ENCODE data around the gene GNA12.
"Not testable (repeated sequence)": the region's sequence is repeated elsewhere in the genome, so short reads cannot be mapped to it uniquely, and the experiment has no call there.

The GNA12 gene

DNA sequence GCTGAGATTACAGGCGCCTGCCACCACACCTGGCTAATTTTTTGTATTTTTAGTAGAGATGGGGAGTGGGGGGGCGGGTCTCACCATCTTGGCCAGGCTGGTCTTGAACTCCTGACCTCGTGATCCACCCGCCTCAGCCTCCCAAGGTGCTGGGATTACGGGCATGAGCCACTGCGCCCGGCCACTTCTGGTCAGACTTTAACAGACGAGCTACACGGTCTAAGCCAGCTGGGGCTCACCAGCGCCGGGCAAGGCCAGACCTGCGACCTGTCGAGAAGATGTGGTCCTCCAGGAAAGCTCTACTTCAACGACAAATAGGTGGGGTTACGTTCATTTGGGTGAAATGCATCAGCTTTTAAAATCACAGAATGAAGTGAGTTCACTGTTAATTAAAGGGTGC lies 120.1 kb downstream of the GNA12 start:
- not testable (repeated sequence) for H3K9ac ChIP-seq (ENCODE audit: low read depth in 1 of 2, low read length in 2 of 2); H3K9me3 ChIP-seq (ENCODE audit: control insufficient read depth in 2 of 2, low read length in 2 of 2); H3K4me3 ChIP-seq (ENCODE audit: low read length in 2 of 2); H3K36me3 ChIP-seq (ENCODE audit: control insufficient read depth in 2 of 2, insufficient read depth in 2 of 2, low read length in 2 of 2); H3K27me3 ChIP-seq (ENCODE audit: control insufficient read depth in 2 of 2, insufficient read depth in 2 of 2, low read length in 2 of 2); H3K4me1 ChIP-seq (ENCODE audit: control insufficient read depth in 2 of 2, insufficient read depth in 2 of 2, low read length in 2 of 2); H3K27ac ChIP-seq (ENCODE audit: low read depth in 2 of 2, low read length in 2 of 2)

DNA sequence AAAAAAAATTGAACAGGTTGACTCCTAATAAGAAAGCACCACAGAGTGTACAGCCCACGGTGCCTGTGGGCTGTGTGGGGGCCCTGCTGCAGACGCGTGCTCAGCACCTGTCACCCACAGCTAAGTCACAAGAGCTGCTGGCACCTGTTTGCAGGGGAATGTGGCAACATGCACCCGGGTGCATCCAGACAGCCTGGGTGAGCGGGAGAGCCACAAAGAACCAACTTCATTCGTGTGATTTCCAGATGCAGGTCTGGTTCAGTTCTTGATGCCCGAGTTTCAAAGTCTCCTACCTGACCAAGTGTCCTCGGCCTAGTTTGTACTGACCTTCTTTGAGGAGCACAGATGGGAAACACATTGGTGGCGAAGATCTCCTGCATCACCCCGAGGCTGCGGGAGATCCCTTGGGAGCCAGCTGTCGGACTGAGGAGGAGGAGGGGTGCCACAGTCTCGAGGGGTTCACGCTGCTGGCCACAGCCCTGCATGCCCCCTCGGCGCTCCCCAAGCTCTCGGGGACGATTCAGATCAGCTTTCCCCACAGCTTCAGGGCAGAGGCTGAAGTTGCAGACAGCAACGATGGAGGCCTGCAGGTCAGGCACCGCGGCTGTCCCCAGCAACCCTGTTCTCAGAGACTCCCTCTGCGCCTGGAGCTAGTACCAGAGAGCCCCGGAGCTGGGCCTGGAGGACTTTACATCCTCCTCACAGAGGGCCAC lies 120.8 kb downstream of the GNA12 start:
- no peak overlapping the region for H3K9ac ChIP-seq (ENCODE audit: low read depth in 1 of 2, low read length in 2 of 2)
- H3K27me3 ChIP-seq (ENCODE audit: control insufficient read depth in 2 of 2, insufficient read depth in 2 of 2, low read length in 2 of 2) = no peaks in the 10 kb centered on the region
- no peaks in the 10 kb centered on the region for H3K9me3 ChIP-seq (ENCODE audit: control insufficient read depth in 2 of 2, low read length in 2 of 2)
- H3K4me3 ChIP-seq (ENCODE audit: low read length in 2 of 2) = no peak overlapping the region
- H3K27ac ChIP-seq (ENCODE audit: low read depth in 2 of 2, low read length in 2 of 2) = no peak overlapping the region
- H3K36me3 ChIP-seq (ENCODE audit: control insufficient read depth in 2 of 2, insufficient read depth in 2 of 2, low read length in 2 of 2) = peaks cover 9% of the 10 kb centered on the region in 2 donors
- peaks cover 0 to 1% of the 10 kb centered on the region in 2 donors for H3K4me1 ChIP-seq (ENCODE audit: control insufficient read depth in 2 of 2, insufficient read depth in 2 of 2, low read length in 2 of 2)

DNA sequence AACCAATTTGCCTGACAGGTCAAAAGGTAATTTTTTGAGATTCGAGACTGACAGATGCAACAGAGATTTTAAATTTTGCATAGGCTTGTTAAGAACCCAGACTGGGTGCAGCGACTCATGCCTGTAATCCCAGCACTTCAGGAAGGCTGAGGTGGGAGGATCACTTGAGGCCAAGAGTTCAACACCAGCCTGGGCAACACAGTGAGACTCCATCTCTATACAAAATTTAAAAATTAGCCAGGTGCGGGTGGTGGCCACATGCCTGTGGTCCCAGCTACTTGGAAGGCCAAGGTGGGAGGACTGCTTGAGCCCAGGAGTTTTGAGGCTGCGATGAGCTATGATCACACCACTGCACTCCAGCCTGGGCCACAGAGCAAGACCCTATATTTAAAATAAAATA lies 121.5 kb downstream of the GNA12 start:
- peaks cover 9% of the 10 kb centered on the region in 2 donors for H3K36me3 ChIP-seq (ENCODE audit: control insufficient read depth in 2 of 2, insufficient read depth in 2 of 2, low read length in 2 of 2)
- H3K27me3 ChIP-seq (ENCODE audit: control insufficient read depth in 2 of 2, insufficient read depth in 2 of 2, low read length in 2 of 2) = no peaks in the 10 kb centered on the region

DNA sequence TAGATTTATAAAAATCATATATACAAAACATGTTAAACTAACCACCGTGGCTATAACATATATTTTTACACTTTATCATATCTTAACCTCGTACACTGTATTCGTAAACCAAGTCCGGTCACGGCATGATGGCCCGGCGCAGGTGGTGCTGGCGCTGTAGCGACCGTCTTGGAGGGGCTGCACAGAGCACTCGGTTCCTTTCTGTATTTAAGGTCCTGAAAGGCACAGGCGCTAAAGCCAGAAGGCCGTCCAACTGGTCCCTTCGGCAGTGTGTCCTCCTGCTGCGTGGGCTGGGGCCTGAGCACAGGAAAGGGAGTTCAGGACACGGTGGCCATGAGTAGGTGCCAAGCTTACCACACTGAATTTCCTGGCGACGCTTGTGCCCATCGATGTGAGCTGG lies 122.3 kb downstream of the GNA12 start:
- Histone ChIP-seq H3K4me1 (ENCODE audit: control insufficient read depth in 2 of 2, insufficient read depth in 2 of 2, low read length in 2 of 2) (peaks cover 13 to 14% of the 10 kb centered on the region in 2 donors), H3K4me3 (ENCODE audit: low read length in 2 of 2) (no peak overlapping the region), H3K36me3 (ENCODE audit: control insufficient read depth in 2 of 2, insufficient read depth in 2 of 2, low read length in 2 of 2) (peaks cover 9% of the 10 kb centered on the region in 2 donors), H3K9me3 (ENCODE audit: control insufficient read depth in 2 of 2, low read length in 2 of 2) (no peaks in the 10 kb centered on the region), H3K9ac (ENCODE audit: low read depth in 1 of 2, low read length in 2 of 2) (no peak overlapping the region), H3K27me3 (ENCODE audit: control insufficient read depth in 2 of 2, insufficient read depth in 2 of 2, low read length in 2 of 2) (no peaks in the 10 kb centered on the region), H3K27ac (ENCODE audit: low read depth in 2 of 2, low read length in 2 of 2) (no peak overlapping the region)

More for the DNA sequence above, 121.5 kb downstream of the GNA12 start:
- Histone ChIP-seq H3K4me1 (ENCODE audit: control insufficient read depth in 2 of 2, insufficient read depth in 2 of 2, low read length in 2 of 2) (peaks cover 6 to 8% of the 10 kb centered on the region in 2 donors), H3K9me3 (ENCODE audit: control insufficient read depth in 2 of 2, low read length in 2 of 2) (no peaks in the 10 kb centered on the region), H3K9ac (ENCODE audit: low read depth in 1 of 2, low read length in 2 of 2) (no peak overlapping the region), H3K27ac (ENCODE audit: low read depth in 2 of 2, low read length in 2 of 2) (no peak overlapping the region), H3K4me3 (ENCODE audit: low read length in 2 of 2) (no peak overlapping the region)

DNA sequence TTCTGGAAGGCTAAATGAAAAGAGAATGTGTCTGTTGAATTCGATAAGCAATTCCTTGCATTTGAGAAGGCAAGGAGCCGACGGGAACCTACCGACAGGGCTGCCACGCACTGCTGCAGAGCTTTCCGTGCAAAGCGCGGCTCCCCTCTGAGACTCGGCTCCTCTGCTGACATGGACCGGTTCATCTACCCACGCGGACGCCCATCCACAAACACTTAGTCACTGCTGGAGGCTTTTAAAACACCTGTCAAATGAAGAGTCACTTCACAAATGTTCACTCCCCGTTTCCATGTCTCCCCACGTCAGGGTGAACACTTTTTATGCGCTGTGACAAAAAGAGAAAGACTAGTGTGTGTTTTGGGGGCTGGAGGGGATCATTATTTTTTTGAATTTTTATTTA lies 124.1 kb downstream of the GNA12 start:
- Histone ChIP-seq H3K9me3 (ENCODE audit: control insufficient read depth in 2 of 2, low read length in 2 of 2) (no peaks in the 10 kb centered on the region), H3K27ac (ENCODE audit: low read depth in 2 of 2, low read length in 2 of 2) (no peak overlapping the region), H3K27me3 (ENCODE audit: control insufficient read depth in 2 of 2, insufficient read depth in 2 of 2, low read length in 2 of 2) (no peaks in the 10 kb centered on the region), H3K4me1 (ENCODE audit: control insufficient read depth in 2 of 2, insufficient read depth in 2 of 2, low read length in 2 of 2) (peaks cover 18 to 19% of the 10 kb centered on the region in 2 donors), H3K36me3 (ENCODE audit: control insufficient read depth in 2 of 2, insufficient read depth in 2 of 2, low read length in 2 of 2) (no peaks in the 10 kb centered on the region), H3K4me3 (ENCODE audit: low read length in 2 of 2) (no peak overlapping the region), H3K9ac (ENCODE audit: low read depth in 1 of 2, low read length in 2 of 2) (no peak overlapping the region)

DNA sequence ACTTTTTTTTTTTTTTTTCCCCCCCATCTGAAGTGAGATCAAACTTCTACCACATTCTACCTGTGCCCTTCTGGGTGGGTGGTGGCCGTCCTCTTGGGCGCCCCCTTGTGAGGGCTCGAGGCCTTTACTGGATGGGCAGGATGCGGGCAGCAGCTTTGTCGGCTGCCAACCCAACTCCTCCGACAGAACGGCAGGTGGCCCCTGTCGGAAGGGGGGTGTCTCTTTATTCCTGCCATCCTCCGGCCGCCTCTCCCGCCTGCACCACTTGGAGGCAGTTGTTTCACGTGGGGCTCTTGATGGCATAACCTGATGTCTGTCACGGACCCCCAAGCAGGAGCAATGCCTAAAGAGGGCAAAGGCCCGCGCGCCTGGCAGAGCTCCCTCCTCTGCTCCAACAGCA lies 125.1 kb downstream of the GNA12 start:
- no peaks in the 10 kb centered on the region for H3K9me3 ChIP-seq (ENCODE audit: control insufficient read depth in 2 of 2, low read length in 2 of 2)
- H3K36me3 ChIP-seq (ENCODE audit: control insufficient read depth in 2 of 2, insufficient read depth in 2 of 2, low read length in 2 of 2) = no peaks in the 10 kb centered on the region
- no peaks in the 10 kb centered on the region for H3K27me3 ChIP-seq (ENCODE audit: control insufficient read depth in 2 of 2, insufficient read depth in 2 of 2, low read length in 2 of 2)
- no peak overlapping the region for H3K9ac ChIP-seq (ENCODE audit: low read depth in 1 of 2, low read length in 2 of 2)
- no peak overlapping the region for H3K27ac ChIP-seq (ENCODE audit: low read depth in 2 of 2, low read length in 2 of 2)
- H3K4me1 ChIP-seq (ENCODE audit: control insufficient read depth in 2 of 2, insufficient read depth in 2 of 2, low read length in 2 of 2) = peaks cover 18 to 19% of the 10 kb centered on the region in 2 donors
- H3K4me3 ChIP-seq (ENCODE audit: low read length in 2 of 2) = no peak overlapping the region

DNA sequence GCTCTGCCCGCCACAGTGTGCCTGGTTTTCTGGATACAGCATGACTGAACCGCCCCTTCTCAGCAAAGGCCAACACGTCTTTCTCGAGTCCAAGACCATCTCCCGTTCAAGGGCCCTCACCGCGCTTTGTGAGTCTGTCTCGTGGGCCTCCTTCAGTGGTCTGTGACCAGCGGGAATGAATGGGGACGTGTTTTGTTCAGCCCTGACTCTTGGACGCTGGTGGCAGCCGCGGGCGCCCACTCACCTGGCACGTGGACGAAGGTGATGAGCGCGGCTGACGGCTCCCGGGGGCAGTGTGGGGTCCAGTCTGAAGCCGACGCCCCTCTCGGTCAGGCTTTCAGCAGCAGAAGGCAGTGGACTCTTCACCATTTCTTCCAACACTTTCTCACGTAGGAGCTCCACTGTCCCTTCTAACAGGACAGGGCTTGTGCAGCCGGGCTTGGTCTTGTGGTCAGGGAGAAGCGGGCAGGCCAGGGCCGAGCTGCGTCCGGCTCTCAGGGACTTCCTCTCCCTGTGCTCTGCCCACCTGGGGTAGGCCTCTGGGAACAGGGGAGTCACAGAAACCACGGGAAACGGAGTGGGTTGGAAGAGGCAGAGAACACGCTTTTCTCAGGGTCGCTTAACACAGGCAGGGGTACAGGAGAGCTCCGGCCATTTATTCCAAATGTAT lies 125.7 kb downstream of the GNA12 start:
- Histone ChIP-seq H3K9ac (ENCODE audit: low read depth in 1 of 2, low read length in 2 of 2) (no peak overlapping the region), H3K36me3 (ENCODE audit: control insufficient read depth in 2 of 2, insufficient read depth in 2 of 2, low read length in 2 of 2) (no peaks in the 10 kb centered on the region), H3K27me3 (ENCODE audit: control insufficient read depth in 2 of 2, insufficient read depth in 2 of 2, low read length in 2 of 2) (no peaks in the 10 kb centered on the region), H3K4me1 (ENCODE audit: control insufficient read depth in 2 of 2, insufficient read depth in 2 of 2, low read length in 2 of 2) (peaks cover 18 to 19% of the 10 kb centered on the region in 2 donors), H3K4me3 (ENCODE audit: low read length in 2 of 2) (no peak overlapping the region), H3K27ac (ENCODE audit: low read depth in 2 of 2, low read length in 2 of 2) (peak overlapping the region in 1 of 2 donors; percentile 77), H3K9me3 (ENCODE audit: control insufficient read depth in 2 of 2, low read length in 2 of 2) (no peaks in the 10 kb centered on the region)

DNA sequence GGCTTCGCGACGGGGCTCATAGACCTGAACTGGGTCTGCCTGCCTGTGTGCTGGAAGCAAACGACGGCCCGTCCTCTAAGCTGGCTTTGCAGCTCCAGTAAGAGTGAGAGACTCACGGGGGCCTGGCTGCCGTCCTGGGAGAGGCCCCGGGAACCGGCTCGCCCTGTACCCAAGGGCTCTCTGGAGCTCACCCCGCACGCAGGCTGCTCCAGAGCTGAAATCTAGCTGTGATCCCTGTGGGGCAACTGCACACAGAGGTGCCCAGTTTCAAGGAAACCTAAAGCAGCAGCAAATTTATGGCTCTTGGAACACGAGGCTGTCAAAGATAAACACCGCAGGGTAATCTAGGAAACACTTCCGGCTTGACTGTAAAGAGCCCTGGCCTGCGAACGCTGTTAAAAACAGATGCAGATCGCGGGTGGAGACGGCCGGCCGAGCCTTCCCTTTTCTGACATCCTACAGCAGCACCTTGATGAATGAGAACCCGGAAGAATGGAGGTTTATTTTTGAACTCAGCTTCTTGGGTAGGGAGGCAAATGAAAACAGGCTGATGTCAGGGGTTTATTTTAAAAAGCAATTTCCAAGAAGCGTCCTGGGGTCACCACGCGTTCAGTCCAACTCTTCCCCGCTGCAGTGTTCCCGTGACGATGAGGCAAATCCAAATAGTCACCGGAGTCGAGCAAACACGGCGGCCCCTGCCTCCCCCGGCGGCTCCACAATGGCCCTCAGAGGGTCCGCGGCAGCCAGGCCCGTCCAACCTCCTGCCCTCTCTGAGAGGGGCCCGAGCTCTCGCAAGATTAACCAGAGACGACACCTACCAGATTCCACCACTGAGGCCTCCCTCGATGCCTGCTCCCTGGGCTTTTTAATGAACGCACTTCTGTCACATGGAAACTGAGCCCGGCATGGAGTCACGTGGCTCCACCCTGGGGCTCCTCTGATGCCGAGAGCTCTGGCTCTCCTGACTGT lies 126.5 kb downstream of the GNA12 start:
- no peaks in the 10 kb centered on the region for H3K27me3 ChIP-seq (ENCODE audit: control insufficient read depth in 2 of 2, insufficient read depth in 2 of 2, low read length in 2 of 2)
- H3K9ac ChIP-seq (ENCODE audit: low read depth in 1 of 2, low read length in 2 of 2) = peak overlapping the region; percentile 37 to 60
- no peaks in the 10 kb centered on the region for H3K9me3 ChIP-seq (ENCODE audit: control insufficient read depth in 2 of 2, low read length in 2 of 2)
- H3K36me3 ChIP-seq (ENCODE audit: control insufficient read depth in 2 of 2, insufficient read depth in 2 of 2, low read length in 2 of 2) = no peaks in the 10 kb centered on the region
- peak overlapping the region in 1 of 2 donors; percentile 20 for H3K4me3 ChIP-seq (ENCODE audit: low read length in 2 of 2)
- peaks cover 18 to 19% of the 10 kb centered on the region in 2 donors for H3K4me1 ChIP-seq (ENCODE audit: control insufficient read depth in 2 of 2, insufficient read depth in 2 of 2, low read length in 2 of 2)
- H3K27ac ChIP-seq (ENCODE audit: low read depth in 2 of 2, low read length in 2 of 2) = peak overlapping the region; percentile 77 to 79

DNA sequence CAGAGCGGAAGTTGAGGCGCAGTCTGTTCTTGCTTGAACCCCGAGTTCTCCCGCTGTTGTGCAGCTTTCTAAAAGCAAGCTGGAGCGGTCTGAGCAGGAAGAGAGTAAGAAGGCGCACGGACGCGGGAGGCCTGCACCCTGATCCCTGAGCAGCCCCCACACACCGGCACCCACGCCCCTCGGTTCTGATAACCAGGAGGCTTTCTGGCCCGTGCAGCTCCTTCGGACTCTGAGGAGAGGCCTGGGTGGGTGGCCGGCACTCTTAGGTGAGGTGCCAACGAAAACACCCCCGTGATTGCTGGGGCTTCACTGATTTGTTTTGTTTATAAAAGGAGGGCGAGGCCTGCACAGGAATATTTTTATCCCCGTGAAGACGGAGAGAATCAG lies 127.2 kb downstream of the GNA12 start:
- Histone ChIP-seq H3K27ac (ENCODE audit: low read depth in 2 of 2, low read length in 2 of 2) (peak overlapping the region; percentile 77 to 79), H3K9me3 (ENCODE audit: control insufficient read depth in 2 of 2, low read length in 2 of 2) (no peaks in the 10 kb centered on the region), H3K27me3 (ENCODE audit: control insufficient read depth in 2 of 2, insufficient read depth in 2 of 2, low read length in 2 of 2) (no peaks in the 10 kb centered on the region), H3K36me3 (ENCODE audit: control insufficient read depth in 2 of 2, insufficient read depth in 2 of 2, low read length in 2 of 2) (no peaks in the 10 kb centered on the region), H3K9ac (ENCODE audit: low read depth in 1 of 2, low read length in 2 of 2) (no peak overlapping the region), H3K4me1 (ENCODE audit: control insufficient read depth in 2 of 2, insufficient read depth in 2 of 2, low read length in 2 of 2) (peaks cover 18 to 19% of the 10 kb centered on the region in 2 donors), H3K4me3 (ENCODE audit: low read length in 2 of 2) (no peak overlapping the region)

DNA sequence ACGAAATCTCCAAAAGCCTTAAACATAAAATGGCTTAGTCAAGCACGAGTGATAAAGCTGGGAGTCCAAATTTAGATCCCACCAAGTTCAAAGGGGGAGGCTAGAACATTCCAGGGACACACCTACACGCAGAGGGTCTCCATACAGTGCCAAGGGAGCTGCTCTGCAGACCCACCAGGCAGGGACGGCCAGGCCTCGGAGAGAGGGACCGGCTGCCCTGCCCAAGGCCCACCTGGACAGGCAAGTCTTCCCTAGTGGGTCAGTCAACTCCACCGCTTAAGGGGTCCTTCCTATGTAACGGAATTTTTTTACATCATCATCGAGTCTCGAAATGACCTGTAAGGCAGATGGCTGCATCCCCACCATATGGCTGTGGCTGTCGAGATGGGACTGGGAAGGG lies 127.6 kb downstream of the GNA12 start:
- Histone ChIP-seq H3K9me3 (ENCODE audit: control insufficient read depth in 2 of 2, low read length in 2 of 2) (no peaks in the 10 kb centered on the region), H3K27ac (ENCODE audit: low read depth in 2 of 2, low read length in 2 of 2) (no peak overlapping the region), H3K27me3 (ENCODE audit: control insufficient read depth in 2 of 2, insufficient read depth in 2 of 2, low read length in 2 of 2) (no peaks in the 10 kb centered on the region), H3K36me3 (ENCODE audit: control insufficient read depth in 2 of 2, insufficient read depth in 2 of 2, low read length in 2 of 2) (no peaks in the 10 kb centered on the region), H3K9ac (ENCODE audit: low read depth in 1 of 2, low read length in 2 of 2) (no peak overlapping the region), H3K4me1 (ENCODE audit: control insufficient read depth in 2 of 2, insufficient read depth in 2 of 2, low read length in 2 of 2) (peaks cover 18 to 19% of the 10 kb centered on the region in 2 donors), H3K4me3 (ENCODE audit: low read length in 2 of 2) (no peak overlapping the region)

Data from mucosa of rectum (tissue), 2 donors.